Measurements from ENCODE around the gene CTCF. TPM values are rescaled to one million over a fixed set of nuclear protein-coding genes. Genes with fewer than 3 reads are reported as not detected.
A peak's percentile ranks its signal among the peaks of the same experiment; 100 is the strongest.

Gene CTCF
- total RNA-seq, 1 experiment from 2014 or later: 30.3 TPM

GRCh38 chr16:67571464-67571863, 9.1 kb downstream of the CTCF start:
- TF ChIP-seq EZH2phosphoT487 (IDR thresholded peaks at IDR 0.05; ENCODE audit: borderline replicate concordance, low read length) (no peak), EZH2 (IDR thresholded peaks at IDR 0.05; ENCODE audit: low read length, unreplicated experiment) (no peak), CTCF (conservative IDR thresholded peaks at IDR 0.05; ENCODE audit: low read depth, low read length) (no peak)
- CTCF ChIA-PET: no interaction called here
- H3K9me3 ChIP-seq (ENCODE audit: low read length): no peaks in the 10 kb centered on the region
- ATAC-seq: no peak
- H3K9me2 ChIP-seq (replicated peaks; ENCODE audit: low read length): no peaks in the 10 kb centered on the region
- H3K79me2 ChIP-seq (ENCODE audit: low read length): peaks cover 89% of the 10 kb centered on the region
- H3K4me3 ChIP-seq (ENCODE audit: low read length): no peak overlapping the region
- no peak overlapping the region for H3K27ac ChIP-seq (ENCODE audit: low read length)
- H3K4me2 ChIP-seq (ENCODE audit: low read length): no peak overlapping the region
- BruUV-seq (replicated peaks): TSS peak; percentile 20
- intact Hi-C loops (cut with micrococcal nuclease): no loop called here
- DNase-seq: no peak
- no peaks in the 10 kb centered on the region for H3K27me3 ChIP-seq (ENCODE audit: low read length)
- no peaks in the 10 kb centered on the region for H3K4me1 ChIP-seq (ENCODE audit: insufficient read depth, low read length)
- H2AFZ ChIP-seq (ENCODE audit: low read length): no peak overlapping the region
- H4K20me1 ChIP-seq (ENCODE audit: low read length): no peaks in the 10 kb centered on the region
- H3K36me3 ChIP-seq (ENCODE audit: low read depth, low read length): peaks cover 16% of the 10 kb centered on the region; the same call in 1 of the 2 replicates
- POLR2A ChIA-PET (ENCODE audit: unreplicated experiment): no interaction called here
- H3F3A ChIP-seq (ENCODE audit: low read length, unreplicated experiment): no peaks in the 10 kb centered on the region
- no peak overlapping the region for H3K9ac ChIP-seq (ENCODE audit: low read length)

- no peak overlapping the region for H3K4me2 ChIP-seq (ENCODE audit: low read length)
- no peaks in the 10 kb centered on the region for H3K9me2 ChIP-seq (replicated peaks; ENCODE audit: low read length)
- ChIA-PET CTCF (no interaction called here), POLR2A (ENCODE audit: unreplicated experiment) (no interaction called here)
- TF ChIP-seq EZH2phosphoT487 (IDR thresholded peaks at IDR 0.05; ENCODE audit: borderline replicate concordance, low read length) (no peak), CTCF (conservative IDR thresholded peaks at IDR 0.05; ENCODE audit: low read depth, low read length) (no peak), EZH2 (IDR thresholded peaks at IDR 0.05; ENCODE audit: low read length, unreplicated experiment) (no peak)
- H3K9ac ChIP-seq (ENCODE audit: low read length): no peak overlapping the region
- H2AFZ ChIP-seq (ENCODE audit: low read length): no peak overlapping the region
- peaks cover 88% of the 10 kb centered on the region for H3K79me2 ChIP-seq (ENCODE audit: low read length)
- no peaks in the 10 kb centered on the region for H3K9me3 ChIP-seq (ENCODE audit: low read length)
- no peak for ATAC-seq
- intact Hi-C loops (cut with micrococcal nuclease): no loop called here
- H3K4me1 ChIP-seq (ENCODE audit: insufficient read depth, low read length): no peaks in the 10 kb centered on the region
- no TSS peak for BruUV-seq (replicated peaks)
- no peaks in the 10 kb centered on the region for H3K27me3 ChIP-seq (ENCODE audit: low read length)
- H4K20me1 ChIP-seq (ENCODE audit: low read length): no peaks in the 10 kb centered on the region
- peaks cover 16% of the 10 kb centered on the region; the same call in 1 of the 2 replicates for H3K36me3 ChIP-seq (ENCODE audit: low read depth, low read length)
- H3K27ac ChIP-seq (ENCODE audit: low read length): no peak overlapping the region
- no peak overlapping the region for H3K4me3 ChIP-seq (ENCODE audit: low read length)
- H3F3A ChIP-seq (ENCODE audit: low read length, unreplicated experiment): no peaks in the 10 kb centered on the region
- DNase-seq: no peak
Measured at GRCh38 chr16:67571981-67572431, 9.7 kb downstream of the CTCF start.

- no TSS peak for BruUV-seq (replicated peaks)
- Histone ChIP-seq H3K79me2 (ENCODE audit: low read length) (peaks cover 75% of the 10 kb centered on the region), H3K9me2 (replicated peaks; ENCODE audit: low read length) (no peaks in the 10 kb centered on the region), H2AFZ (ENCODE audit: low read length) (no peak overlapping the region), H3K9me3 (ENCODE audit: low read length) (no peaks in the 10 kb centered on the region), H4K20me1 (ENCODE audit: low read length) (no peaks in the 10 kb centered on the region), H3K4me2 (ENCODE audit: low read length) (no peak overlapping the region), H3K4me1 (ENCODE audit: insufficient read depth, low read length) (no peaks in the 10 kb centered on the region), H3K4me3 (ENCODE audit: low read length) (no peak overlapping the region), H3K27me3 (ENCODE audit: low read length) (no peaks in the 10 kb centered on the region), H3K9ac (ENCODE audit: low read length) (no peak overlapping the region), H3K36me3 (ENCODE audit: low read depth, low read length) (no peaks in the 10 kb centered on the region; the same call in 1 of the 2 replicates), H3F3A (ENCODE audit: low read length, unreplicated experiment) (no peaks in the 10 kb centered on the region), H3K27ac (ENCODE audit: low read length) (no peak overlapping the region)
- ChIA-PET POLR2A (ENCODE audit: unreplicated experiment) (no interaction called here), CTCF (no interaction called here)
- no peak for ATAC-seq
- intact Hi-C loops (cut with micrococcal nuclease): no loop called here
- no peak for DNase-seq
- no peak for TF ChIP-seq CTCF (conservative IDR thresholded peaks at IDR 0.05; ENCODE audit: low read depth, low read length)
- TF ChIP-seq EZH2 (IDR thresholded peaks at IDR 0.05; ENCODE audit: low read length, unreplicated experiment): no peak
- TF ChIP-seq EZH2phosphoT487 (IDR thresholded peaks at IDR 0.05; ENCODE audit: borderline replicate concordance, low read length): no peak
Measured at GRCh38 chr16:67579686-67580085, 17.4 kb downstream of the CTCF start.
